Measurements from ENCODE around the gene IPPK.

DNA sequence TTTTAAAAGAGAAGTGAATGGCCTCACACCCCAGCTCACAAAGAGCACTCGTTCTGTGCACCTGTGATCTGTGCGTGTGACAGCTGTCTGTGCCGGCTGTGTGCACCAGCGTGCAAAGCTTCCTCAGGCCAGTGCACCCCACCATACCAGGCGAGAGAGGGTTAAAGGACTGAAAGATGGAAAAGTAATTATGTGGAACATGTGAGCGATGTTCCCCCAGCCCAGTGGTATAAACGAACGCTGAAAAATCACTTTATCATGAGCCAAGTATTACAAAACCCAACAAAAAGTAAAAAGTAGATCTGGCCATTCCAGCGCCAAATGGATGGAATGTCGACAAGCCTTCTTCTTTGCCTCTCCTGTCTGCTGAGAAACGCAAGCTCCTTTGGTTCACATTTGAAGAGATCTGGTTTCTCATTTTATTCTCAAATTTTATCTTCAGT lies 53.7 kb downstream of the IPPK start:
- TF ChIP-seq, protein P1, sequence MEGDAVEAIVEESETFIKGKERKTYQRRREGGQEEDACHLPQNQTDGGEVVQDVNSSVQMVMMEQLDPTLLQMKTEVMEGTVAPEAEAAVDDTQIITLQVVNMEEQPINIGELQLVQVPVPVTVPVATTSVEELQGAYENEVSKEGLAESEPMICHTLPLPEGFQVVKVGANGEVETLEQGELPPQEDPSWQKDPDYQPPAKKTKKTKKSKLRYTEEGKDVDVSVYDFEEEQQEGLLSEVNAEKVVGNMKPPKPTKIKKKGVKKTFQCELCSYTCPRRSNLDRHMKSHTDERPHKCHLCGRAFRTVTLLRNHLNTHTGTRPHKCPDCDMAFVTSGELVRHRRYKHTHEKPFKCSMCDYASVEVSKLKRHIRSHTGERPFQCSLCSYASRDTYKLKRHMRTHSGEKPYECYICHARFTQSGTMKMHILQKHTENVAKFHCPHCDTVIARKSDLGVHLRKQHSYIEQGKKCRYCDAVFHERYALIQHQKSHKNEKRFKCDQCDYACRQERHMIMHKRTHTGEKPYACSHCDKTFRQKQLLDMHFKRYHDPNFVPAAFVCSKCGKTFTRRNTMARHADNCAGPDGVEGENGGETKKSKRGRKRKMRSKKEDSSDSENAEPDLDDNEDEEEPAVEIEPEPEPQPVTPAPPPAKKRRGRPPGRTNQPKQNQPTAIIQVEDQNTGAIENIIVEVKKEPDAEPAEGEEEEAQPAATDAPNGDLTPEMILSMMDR (IDR thresholded peaks at IDR 0.05; ENCODE audit: low read depth, low read length, poor library complexity, severe bottlenecking), result no peak
- no peak for TF ChIP-seq EZH2phosphoT487 (IDR thresholded peaks at IDR 0.05; ENCODE audit: borderline replicate concordance, low read length)

All from DOHH2 (cell line).